HepG2 (cell line): ENCODE results near the gene EPS8L3. TPM values are rescaled to one million over a fixed set of nuclear protein-coding genes. Genes with fewer than 3 reads are reported as not detected.

Experiments
- ATAC-seq: fragments of 200-7000 bp; cut with Tn5 transposase; 3 replicates; pipeline ENCODE4 v1.9.1; 2020; ENCODE audit warnings: mild to moderate bottlenecking, moderate library complexity
- BruUV-seq: library from RNA; stranded (reverse); fragments of 400-500 nt; replicated peaks from 2 replicates; lab custom pipeline; 2021; lab: Mats Ljungman, UMichigan
- CTCF ChIA-PET: fragments of 300-600 bp; formaldehyde crosslinking; extraction: SDS; loops from one replicate; lab custom pipeline; 2021; ENCODE audit warnings: low total read pairs, inconsistent platforms, low intra/inter-chr PET ratio; lab: Yijun Ruan, JAX
- POLR2A ChIA-PET: fragments of 350-600 bp; sonication (Branson Sonifier 250); formaldehyde crosslinking; loops from one replicate; lab custom pipeline; 2020; ENCODE audit warnings: antibody characterized with exemption, inconsistent platforms; lab: Yijun Ruan, JAX
- DNase-seq: peaks from one replicate; pipeline ENCODE4 v3.0.0-alpha.2; 2015; ENCODE audit warnings: low spot score
- FAIRE-seq: peaks from 3 replicates; lab custom pipeline; 2011; peaks lifted over from hg19 to GRCh38; lab: Jason Lieb, UNC
- H2AFZ ChIP-seq: one replicate; pipeline ENCODE4 v1.6.1; 2011; ENCODE audit warnings: low read length, inconsistent platforms
- H3K27ac ChIP-seq: fragments of 300-600 bp; 3 replicates; pipeline ENCODE4 v1.8.0; 2011; ENCODE audit warnings: mixed run types, mild to moderate bottlenecking, mixed read lengths, low read length, inconsistent platforms; ENCODE audit not compliant: insufficient read depth; ENCODE audit errors: extremely low read length
- H3K27me3 ChIP-seq, 2 experiments: fragments of 200-600 bp in 1 of 2; 2 replicates in 1 of 2; 3 replicates in 1 of 2; pipeline versions ENCODE4 v1.6.0 to v1.8.0; 2011; ENCODE audit warnings: low read length in 2 of 2, mild to moderate bottlenecking in 2 of 2, moderate library complexity in 2 of 2, inconsistent platforms in 1 of 2; ENCODE audit not compliant: insufficient read depth in 2 of 2, control insufficient read depth in 1 of 2
- H3K36me3 ChIP-seq, 2 experiments: fragments of 200-600 bp in 1 of 2; replicated peaks in 1 of 2; 2 replicates in 1 of 2; 3 replicates in 1 of 2; pipeline versions ENCODE4 v1.5.1 to v1.8.0; 2011; ENCODE audit warnings: low read length in 2 of 2, inconsistent platforms in 1 of 2; ENCODE audit not compliant: insufficient read depth in 2 of 2, control insufficient read depth in 1 of 2
- H3K4me1 ChIP-seq: 2 replicates; pipeline ENCODE4 v1.5.1; 2012; ENCODE audit warnings: low read length, inconsistent platforms; ENCODE audit not compliant: insufficient read depth
- H3K4me2 ChIP-seq: 2 replicates; pipeline ENCODE4 v1.6.0; 2011; ENCODE audit warnings: low read depth, low read length, inconsistent platforms
- H3K4me3 ChIP-seq, 3 experiments: fragments of 200-600 bp in 1 of 3; sonication (generic), shearing (Covaris generic) in 1 of 3; replicated peaks in 1 of 3; 2 replicates each; pipeline ENCODE4 v1.5.1; 2011 to 2016; ENCODE audit warnings: low read length in 3 of 3, inconsistent platforms in 2 of 3, low read depth in 2 of 3, mild to moderate bottlenecking in 2 of 3, control low read depth in 1 of 3, mixed read lengths in 1 of 3; ENCODE audit not compliant: insufficient read depth in 1 of 3
- H3K79me2 ChIP-seq: one replicate; pipeline ENCODE4 v1.6.1; 2011; ENCODE audit warnings: low read length, inconsistent platforms; ENCODE audit not compliant: insufficient read depth
- H3K9ac ChIP-seq: 2 replicates; pipeline ENCODE4 v1.6.0; 2011; ENCODE audit warnings: mild to moderate bottlenecking, low read depth, low read length, inconsistent platforms; ENCODE audit not compliant: insufficient read depth
- H3K9me3 ChIP-seq: 2 replicates; pipeline ENCODE4 v1.5.1; 2012; ENCODE audit warnings: mild to moderate bottlenecking, low read length
- H4K20me1 ChIP-seq: 2 replicates; pipeline ENCODE4 v1.6.0; 2011; ENCODE audit warnings: inconsistent platforms, mild to moderate bottlenecking, low read length, moderate library complexity; ENCODE audit not compliant: insufficient read depth
- CREB3 ChIP-seq: sonication (generic); formaldehyde crosslinking; IDR thresholded peaks from 2 replicates; pipeline ENCODE4 v1.5.0; 2020; ENCODE audit warnings: missing genetic modification reagents
- FOXM1 ChIP-seq: sonication (generic); formaldehyde crosslinking; IDR thresholded peaks from 2 replicates; pipeline ENCODE4 v1.5.0; 2020; ENCODE audit warnings: missing genetic modification reagents
- HMG20A ChIP-seq: IDR thresholded peaks from 2 replicates; pipeline ENCODE4 v1.6.1; 2016; ENCODE audit warnings: borderline replicate concordance
- HMG20B ChIP-seq: conservative IDR thresholded peaks from 2 replicates; pipeline ENCODE4 v1.6.1; 2016; ENCODE audit warnings: missing genetic modification reagents, missing compliant biosample characterization
- IRF9 ChIP-seq: sonication (generic); formaldehyde crosslinking; IDR thresholded peaks from 2 replicates; pipeline ENCODE4 v1.8.0; 2022; ENCODE audit warnings: missing genetic modification reagents, mild to moderate bottlenecking, borderline replicate concordance
- JARID2 ChIP-seq: sonication (generic); formaldehyde crosslinking; IDR thresholded peaks from 2 replicates; pipeline ENCODE4 v1.8.1; 2023; ENCODE audit warnings: missing genetic modification reagents, inconsistent platforms; ENCODE audit not compliant: insufficient replicate concordance
- KMT2A ChIP-seq: sonication (generic); formaldehyde crosslinking; IDR thresholded peaks from 2 replicates; pipeline ENCODE4 v1.4.0; 2020; ENCODE audit warnings: missing genetic modification reagents
- MED13 ChIP-seq: sonication (generic); formaldehyde crosslinking; IDR thresholded peaks from 2 replicates; pipeline ENCODE4 v1.5.0; 2020; ENCODE audit warnings: missing genetic modification reagents
- STAG1 ChIP-seq: sonication (generic); formaldehyde crosslinking; IDR thresholded peaks from 2 replicates; pipeline ENCODE4 v1.4.0; 2020; ENCODE audit warnings: missing genetic modification reagents
- U2AF1 ChIP-seq: fragments of 200-400 bp; formaldehyde crosslinking; optimal IDR thresholded peaks from 2 replicates; pipeline ENCODE3; 2017; ENCODE audit warnings: mild to moderate bottlenecking, low read depth, low read length
- ZBTB46 ChIP-seq: sonication (generic); formaldehyde crosslinking; IDR thresholded peaks from 2 replicates; pipeline ENCODE4 v1.4.0; 2020; ENCODE audit warnings: mild to moderate bottlenecking, missing genetic modification reagents, borderline replicate concordance
- ZFP37 ChIP-seq: sonication (generic); formaldehyde crosslinking; IDR thresholded peaks from 2 replicates; pipeline ENCODE4 v1.4.0; 2020; ENCODE audit warnings: missing genetic modification reagents, borderline replicate concordance
- ZNF274 ChIP-seq: sonication (generic); formaldehyde crosslinking; IDR thresholded peaks from 2 replicates; pipeline ENCODE4 v1.5.1; 2020; ENCODE audit warnings: mild to moderate bottlenecking, missing genetic modification reagents
- ZNF333 ChIP-seq: sonication (generic); formaldehyde crosslinking; IDR thresholded peaks from 2 replicates; pipeline ENCODE4 v1.4.0; 2020; ENCODE audit warnings: mild to moderate bottlenecking, missing genetic modification reagents, borderline replicate concordance
- ZNF678 ChIP-seq: sonication (generic); formaldehyde crosslinking; IDR thresholded peaks from 2 replicates; pipeline ENCODE4 v1.4.0; 2020; ENCODE audit warnings: mild to moderate bottlenecking, missing genetic modification reagents
- ZNF687 ChIP-seq: sonication (generic); formaldehyde crosslinking; IDR thresholded peaks from 2 replicates; pipeline ENCODE4 v1.5.1; 2020; ENCODE audit warnings: mild to moderate bottlenecking, missing genetic modification reagents, moderate library complexity
- ZNF709 ChIP-seq: sonication (generic); formaldehyde crosslinking; IDR thresholded peaks from 2 replicates; pipeline ENCODE4 v1.5.0; 2020; ENCODE audit warnings: mild to moderate bottlenecking, missing genetic modification reagents
- ZNF775 ChIP-seq: sonication (generic); formaldehyde crosslinking; IDR thresholded peaks from 2 replicates; pipeline ENCODE4 v1.4.0; 2020; ENCODE audit warnings: missing genetic modification reagents, mild to moderate bottlenecking, moderate library complexity, borderline replicate concordance
- WGBS: methylation state at CpG from one replicate; pipeline ENCODE4 v1.1.6; 2017; ENCODE audit warnings: low lambda C conversion rate; 5-methylcytosine and 5-hydroxymethylcytosine counted together
- in situ Hi-C: cut with HindIII; loops from 2 replicates; pipeline ENCODE4 v1.10.0; 2017; ENCODE audit warnings: low pct_unique_long_range_greater_than_20kb; ENCODE audit not compliant: extremely low pct_ligation_motif_present
- intact Hi-C: fragments of 100-400 bp; cut with micrococcal nuclease; formaldehyde crosslinking; loops from one replicate; pipeline ENCODE4 v1.10.0; 2022; ENCODE audit not compliant: unreplicated experiment
- polyA plus RNA-seq, 8 experiments: library from polyadenylated mRNA; depleted of rRNA in 3 of 8; stranded (reverse) in 7 of 8; unstranded in 1 of 8; fragments of >200 nt; fragmentation: Illumina TruSeq in 4 of 8; extraction: Trizol in 4 of 8; gene quantifications; 2 replicates each; pipeline versions ENCODE4 v1.2.1 to v1.2.3, GENCODE V29; 2011 to 2016; ENCODE audit warnings: low read depth in 4 of 8, missing spikeins in 1 of 8, mixed read lengths in 1 of 8; ENCODE audit not compliant: insufficient read depth in 1 of 8
- total RNA-seq, 5 experiments: library from RNA; depleted of rRNA; stranded (reverse); fragments of >200 nt; fragmentation: Illumina TruSeq; extraction: Trizol; gene quantifications; 2 replicates each; pipeline ENCODE4 v1.2.3, GENCODE V29; 2016; ENCODE audit warnings: low read depth in 1 of 5

The EPS8L3 gene
- total and polyA plus RNA-seq, 2 of the 13 experiments (the other 11 are each of a cell fraction or from before 2014, with no cell fraction given), result 18.2 to 106 TPM

- H3K9ac ChIP-seq, result no peak overlapping the region
- H3K4me1 ChIP-seq, result peaks cover 45% of the 10 kb centered on the region
- in situ Hi-C loops, result no loop called here
- H3K4me3 ChIP-seq, result no peak overlapping the region
- intact Hi-C loops, result loop anchor here (5.0 kb wide), 1 partner anchor 42 kb away; no protein-coding TSS in a partner anchor
- no TSS peak for BruUV-seq
- no peaks in the 10 kb centered on the region for H3K79me2 ChIP-seq
- ChIA-PET POLR2A (no interaction called here), CTCF (no interaction called here)
- no peak overlapping the region for H2AFZ ChIP-seq
- WGBS, result 93% methylated on average over 6 of the region's 6 CpGs
- H3K36me3 ChIP-seq, result no peaks in the 10 kb centered on the region
- H3K9me3 ChIP-seq, result no peaks in the 10 kb centered on the region
- no peak overlapping the region for H3K27ac ChIP-seq
- ATAC-seq (no peak), DNase-seq (no peak), FAIRE-seq (no peak)
- H3K27me3 ChIP-seq, result no peaks in the 10 kb centered on the region
- H4K20me1 ChIP-seq, result no peaks in the 10 kb centered on the region
- no peak overlapping the region for H3K4me2 ChIP-seq
- TF ChIP-seq ZBTB46 (CRISPR knock-in tag) (no peak), ZNF678 (CRISPR knock-in tag) (no peak), ZNF274 (CRISPR knock-in tag) (no peak), ZNF333 (CRISPR knock-in tag) (no peak), HMG20A (CRISPR knock-in tag) (no peak), HMG20B (CRISPR knock-in tag) (no peak), ZNF775 (no peak), MED13 (CRISPR knock-in tag) (no peak), IRF9 (CRISPR knock-in tag) (no peak), ZNF709 (CRISPR knock-in tag) (no peak), ZNF687 (CRISPR knock-in tag) (no peak), STAG1 (CRISPR knock-in tag) (no peak), FOXM1 (CRISPR knock-in tag) (no peak), ZFP37 (CRISPR knock-in tag) (no peak), U2AF1 (no peak), KMT2A (no peak), JARID2 (CRISPR knock-in tag) (no peak), CREB3 (CRISPR knock-in tag) (no peak)
Observed at GRCh38 chr1:109730666-109731065, 33.1 kb downstream of the EPS8L3 start.
